HCT116 (cell line): Measurements from ENCODE around the gene LIPG.

ENCODE experiments used
- CEBPB ChIP-seq: IDR thresholded peaks from 2 replicates; pipeline ENCODE4 v1.6.1; 2012; ENCODE audit warnings: low read depth
- EZH2 ChIP-seq: fragments of 200-600 bp; sonication (generic); IDR thresholded peaks from 2 replicates; pipeline ENCODE4 v1.6.1; 2017; ENCODE audit warnings: antibody characterized with exemption, mixed run types
- FOSL1 ChIP-seq: IDR thresholded peaks from 2 replicates; pipeline ENCODE4 v1.6.1; 2012; ENCODE audit warnings: low read depth
- JUND ChIP-seq: IDR thresholded peaks from 2 replicates; pipeline ENCODE4 v1.6.1; 2012
- POLR2A ChIP-seq: IDR thresholded peaks from 2 replicates; pipeline ENCODE4 v1.7.0; 2011; ENCODE audit warnings: borderline replicate concordance; ENCODE audit not compliant: insufficient read depth, insufficient read length; ENCODE audit errors: extremely low read depth
- POLR2AphosphoS5 ChIP-seq: IDR thresholded peaks from 2 replicates; pipeline ENCODE4 v1.6.1; 2011; ENCODE audit warnings: mild to moderate bottlenecking, low read depth, low read length, moderate library complexity
- SIN3A ChIP-seq: IDR thresholded peaks from 2 replicates; pipeline ENCODE4 v1.6.1; 2012; ENCODE audit warnings: low read depth
- SP1 ChIP-seq: IDR thresholded peaks from 2 replicates; pipeline ENCODE4 v1.6.1; 2012; ENCODE audit warnings: low read depth
- YY1 ChIP-seq: IDR thresholded peaks from 2 replicates; pipeline ENCODE4 v1.6.1; 2011; ENCODE audit warnings: low read length, low read depth, moderate library complexity, mild to moderate bottlenecking; ENCODE audit not compliant: insufficient replicate concordance; ENCODE audit errors: extremely low read depth
- ZNF274 ChIP-seq: fragments of 200-500 bp; sonication (Bioruptor generic); IDR thresholded peaks from 2 replicates; pipeline ENCODE4 v1.6.1; 2014; ENCODE audit warnings: mild to moderate bottlenecking, low read depth, low read length, inconsistent platforms
- TF ChIP-seq, protein P1 (sequence below), 3 experiments: fragments of 200-600 bp in 1 of 3; sonication (generic) in 1 of 3; IDR thresholded peaks in 2 of 3; conservative IDR thresholded peaks in 1 of 3; 2 replicates each; pipeline ENCODE4 v1.5.1; 2012 to 2017; ENCODE audit warnings: low read depth in 2 of 3, low read length in 2 of 3, antibody characterized with exemption in 1 of 3, borderline replicate concordance in 1 of 3, control low read depth in 1 of 3, mild to moderate bottlenecking in 1 of 3, mixed read lengths in 1 of 3, mixed run types in 1 of 3, moderate library complexity in 1 of 3; ENCODE audit not compliant: insufficient read depth in 1 of 3
- TF ChIP-seq, protein P2 (sequence below): IDR thresholded peaks from 2 replicates; pipeline ENCODE4 v1.6.1; 2011; ENCODE audit warnings: mild to moderate bottlenecking, low read length, moderate library complexity; ENCODE audit not compliant: insufficient replicate concordance; ENCODE audit errors: extremely low read depth

DNA sequence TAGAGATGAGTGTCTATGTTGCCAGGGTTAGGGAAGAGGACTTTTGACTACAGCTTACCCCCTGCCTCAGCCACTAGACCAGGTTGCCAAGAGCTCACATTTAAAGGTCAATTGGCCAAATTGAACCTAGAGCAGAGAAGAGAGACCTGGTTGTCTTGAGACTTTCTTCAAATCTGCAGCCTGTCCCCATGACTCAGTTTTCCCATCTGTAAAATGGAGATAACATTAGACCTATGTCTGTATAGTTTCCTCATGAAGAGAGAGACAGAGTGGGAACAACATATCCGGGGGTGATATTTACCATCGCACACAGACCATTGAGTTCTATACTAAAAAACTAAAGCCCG lies 1.6 kb upstream of the LIPG start:
- no peak for TF ChIP-seq JUND
- no peak for TF ChIP-seq SIN3A
- no peak for TF ChIP-seq POLR2A
- no peak for TF ChIP-seq EZH2
- TF ChIP-seq, protein P1, sequence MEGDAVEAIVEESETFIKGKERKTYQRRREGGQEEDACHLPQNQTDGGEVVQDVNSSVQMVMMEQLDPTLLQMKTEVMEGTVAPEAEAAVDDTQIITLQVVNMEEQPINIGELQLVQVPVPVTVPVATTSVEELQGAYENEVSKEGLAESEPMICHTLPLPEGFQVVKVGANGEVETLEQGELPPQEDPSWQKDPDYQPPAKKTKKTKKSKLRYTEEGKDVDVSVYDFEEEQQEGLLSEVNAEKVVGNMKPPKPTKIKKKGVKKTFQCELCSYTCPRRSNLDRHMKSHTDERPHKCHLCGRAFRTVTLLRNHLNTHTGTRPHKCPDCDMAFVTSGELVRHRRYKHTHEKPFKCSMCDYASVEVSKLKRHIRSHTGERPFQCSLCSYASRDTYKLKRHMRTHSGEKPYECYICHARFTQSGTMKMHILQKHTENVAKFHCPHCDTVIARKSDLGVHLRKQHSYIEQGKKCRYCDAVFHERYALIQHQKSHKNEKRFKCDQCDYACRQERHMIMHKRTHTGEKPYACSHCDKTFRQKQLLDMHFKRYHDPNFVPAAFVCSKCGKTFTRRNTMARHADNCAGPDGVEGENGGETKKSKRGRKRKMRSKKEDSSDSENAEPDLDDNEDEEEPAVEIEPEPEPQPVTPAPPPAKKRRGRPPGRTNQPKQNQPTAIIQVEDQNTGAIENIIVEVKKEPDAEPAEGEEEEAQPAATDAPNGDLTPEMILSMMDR (IDR thresholded peaks at IDR 0.05 in 2 of 3, conservative IDR thresholded peaks at IDR 0.05 in 1 of 3; ENCODE audit: borderline replicate concordance in 1 of 3, insufficient read depth in 1 of 3, low read depth in 2 of 3, low read length in 2 of 3), result no peak
- TF ChIP-seq POLR2AphosphoS5, result no peak
- TF ChIP-seq CEBPB, result no peak
- no peak for TF ChIP-seq YY1
- TF ChIP-seq ZNF274, result no peak
- no peak for TF ChIP-seq FOSL1
- TF ChIP-seq, protein P2, sequence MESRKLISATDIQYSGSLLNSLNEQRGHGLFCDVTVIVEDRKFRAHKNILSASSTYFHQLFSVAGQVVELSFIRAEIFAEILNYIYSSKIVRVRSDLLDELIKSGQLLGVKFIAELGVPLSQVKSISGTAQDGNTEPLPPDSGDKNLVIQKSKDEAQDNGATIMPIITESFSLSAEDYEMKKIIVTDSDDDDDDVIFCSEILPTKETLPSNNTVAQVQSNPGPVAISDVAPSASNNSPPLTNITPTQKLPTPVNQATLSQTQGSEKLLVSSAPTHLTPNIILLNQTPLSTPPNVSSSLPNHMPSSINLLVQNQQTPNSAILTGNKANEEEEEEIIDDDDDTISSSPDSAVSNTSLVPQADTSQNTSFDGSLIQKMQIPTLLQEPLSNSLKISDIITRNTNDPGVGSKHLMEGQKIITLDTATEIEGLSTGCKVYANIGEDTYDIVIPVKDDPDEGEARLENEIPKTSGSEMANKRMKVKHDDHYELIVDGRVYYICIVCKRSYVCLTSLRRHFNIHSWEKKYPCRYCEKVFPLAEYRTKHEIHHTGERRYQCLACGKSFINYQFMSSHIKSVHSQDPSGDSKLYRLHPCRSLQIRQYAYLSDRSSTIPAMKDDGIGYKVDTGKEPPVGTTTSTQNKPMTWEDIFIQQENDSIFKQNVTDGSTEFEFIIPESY, result no peak
- TF ChIP-seq SP1, result no peak
